Peyer's patch (tissue), 4 donors: ENCODE results near the gene BLOC1S5. TPM values are rescaled to one million over a fixed set of nuclear protein-coding genes. Genes with fewer than 3 reads are reported as not detected.
"Not testable (repeated sequence)": the region's sequence is repeated elsewhere in the genome, so short reads cannot be mapped to it uniquely, and the experiment has no call there.

ENCODE experiments used
- DNase-seq, 3 donors: peaks; one replicate each; pipeline ENCODE4 v3.0.0-alpha.2; 2017 to 2019
- H3K27ac ChIP-seq, 4 donors: fragments of 200-600 bp; sonication (generic); one replicate each; pipeline ENCODE4 v1.5.1; 2016 to 2019
- H3K27me3 ChIP-seq, 2 donors: fragments of 200-600 bp; sonication (generic); one replicate each; pipeline ENCODE4 v1.5.1; 2019
- H3K36me3 ChIP-seq, 3 donors: fragments of 200-600 bp; sonication (generic); one replicate each; pipeline ENCODE4 v1.5.1; 2016 to 2019
- H3K4me1 ChIP-seq, 4 donors: fragments of 200-600 bp; sonication (generic); one replicate each; pipeline ENCODE4 v1.5.1; 2016 to 2019
- H3K4me3 ChIP-seq, 4 donors: fragments of 200-600 bp; sonication (generic); 1 replicate in 3 of 4; 2 replicates in 1 of 4; pipeline ENCODE4 v1.5.1; 2016 to 2019; ENCODE audit warnings: mild to moderate bottlenecking in 1 of 4
- H3K9me3 ChIP-seq, 4 donors: fragments of 200-600 bp; sonication (generic); one replicate each; pipeline ENCODE4 v1.5.1; 2016 to 2019; ENCODE audit warnings: mild to moderate bottlenecking in 1 of 4
- CTCF ChIP-seq, 6 experiments: fragments of 450-650 bp in 4 of 6; fragments of 200-600 bp in 2 of 6; sonication (generic) in 1 of 6; IDR thresholded peaks; one replicate each; pipeline ENCODE4 v1.5.1; 2017 to 2019; ENCODE audit warnings: antibody characterized with exemption in 6 of 6, mild to moderate bottlenecking in 3 of 6, moderate library complexity in 1 of 6
- POLR2A ChIP-seq, 2 donors: fragments of 450-650 bp; IDR thresholded peaks; one replicate each; pipeline ENCODE4 v1.5.1; 2017; ENCODE audit warnings: antibody characterized with exemption in 2 of 2, mild to moderate bottlenecking in 2 of 2, moderate library complexity in 2 of 2
- total RNA-seq, 4 donors: library from RNA; depleted of rRNA; stranded (reverse); fragments of >200 nt; gene quantifications; one replicate each; pipeline ENCODE4 v1.1.0, GENCODE V29; 2016

BLOC1S5 gene
- total RNA-seq, 4 donors from 2014 or later = 4.6 to 11.6 (median 8.7) TPM

- H3K4me3 ChIP-seq = no peak overlapping the region
- H3K4me1 ChIP-seq = no peaks in the 10 kb centered on the region
- no peaks in the 10 kb centered on the region for H3K36me3 ChIP-seq
- TF ChIP-seq POLR2A (IDR thresholded peaks at IDR 0.05) (no peak), CTCF (IDR thresholded peaks at IDR 0.05) (no peak)
- no peak for DNase-seq
- H3K9me3 ChIP-seq = no peaks in the 10 kb centered on the region
- no peaks in the 10 kb centered on the region for H3K27me3 ChIP-seq
- no peak overlapping the region for H3K27ac ChIP-seq
These were observed 78.0 kb downstream of the BLOC1S5 start for GRCh38 chr6:7986219-7986618.

- not testable (repeated sequence) for H3K36me3 ChIP-seq, H3K27ac ChIP-seq, H3K4me1 ChIP-seq, H3K4me3 ChIP-seq, H3K27me3 ChIP-seq, H3K9me3 ChIP-seq, DNase-seq
These were observed 80.2 kb downstream of the BLOC1S5 start for GRCh38 chr6:7983967-7984366.

GRCh38 chr6:7979831-7980230 lies 84.4 kb downstream of the BLOC1S5 start:
- no peak overlapping the region for H3K27ac ChIP-seq
- no peaks in the 10 kb centered on the region for H3K36me3 ChIP-seq
- no peak overlapping the region for H3K4me3 ChIP-seq
- H3K27me3 ChIP-seq = no peaks in the 10 kb centered on the region
- no peak for DNase-seq
- H3K4me1 ChIP-seq = peaks cover 0 to 15% (median 3%) of the 10 kb centered on the region in 4 donors
- H3K9me3 ChIP-seq = no peaks in the 10 kb centered on the region
- TF ChIP-seq POLR2A (IDR thresholded peaks at IDR 0.05) (no peak), CTCF (IDR thresholded peaks at IDR 0.05) (no peak)

GRCh38 chr6:7978736-7979135 lies 85.5 kb downstream of the BLOC1S5 start:
- Histone ChIP-seq H3K4me1 (peaks cover 0 to 19% (median 3%) of the 10 kb centered on the region in 4 donors), H3K27ac (no peak overlapping the region), H3K4me3 (no peak overlapping the region), H3K27me3 (no peaks in the 10 kb centered on the region), H3K36me3 (no peaks in the 10 kb centered on the region), H3K9me3 (no peaks in the 10 kb centered on the region)
- TF ChIP-seq POLR2A (IDR thresholded peaks at IDR 0.05) = no peak
- TF ChIP-seq CTCF (IDR thresholded peaks at IDR 0.05) = no peak
- peak in 1 of 3 donors; percentile 38 for DNase-seq

- no peak for TF ChIP-seq CTCF (IDR thresholded peaks at IDR 0.05)
- no peak for TF ChIP-seq POLR2A (IDR thresholded peaks at IDR 0.05)
- Histone ChIP-seq H3K4me3 (no peak overlapping the region), H3K27me3 (no peaks in the 10 kb centered on the region), H3K4me1 (peaks cover 0 to 19% (median 3%) of the 10 kb centered on the region in 4 donors), H3K9me3 (no peaks in the 10 kb centered on the region), H3K27ac (peak overlapping the region in 1 of 4 donors; percentile 72), H3K36me3 (no peaks in the 10 kb centered on the region)
- DNase-seq = no peak
These were observed 87.6 kb downstream of the BLOC1S5 start for GRCh38 chr6:7976485-7977056.

GRCh38 chr6:7975764-7976146 lies 88.4 kb downstream of the BLOC1S5 start:
- TF ChIP-seq POLR2A (IDR thresholded peaks at IDR 0.05) (no peak), CTCF (IDR thresholded peaks at IDR 0.05) (no peak)
- Histone ChIP-seq H3K27me3 (no peaks in the 10 kb centered on the region), H3K4me1 (peaks cover 0 to 19% (median 3%) of the 10 kb centered on the region in 4 donors), H3K36me3 (no peaks in the 10 kb centered on the region), H3K9me3 (no peaks in the 10 kb centered on the region), H3K27ac (peak overlapping the region in 2 of 4 donors; percentile 26 to 72), H3K4me3 (peak overlapping the region in 1 of 4 donors; percentile 22)
- DNase-seq = peak in 2 of 3 donors; percentile 55 to 57
